Adrenal gland (tissue), 12 donors: ENCODE results near the gene DOCK9. TPM values are rescaled to one million over a fixed set of nuclear protein-coding genes. Genes with fewer than 3 reads are reported as not detected.

Experiments used
- DNase-seq, 7 donors: peaks; one replicate each; pipeline ENCODE4 v3.0.0-alpha.2; 2019 to 2020
- H3K27ac ChIP-seq, 5 donors: fragments of 200-600 bp; sonication (generic) in 4 of 5; 1 replicate in 3 of 5; 2 replicates in 2 of 5; pipeline versions ENCODE4 v1.5.1 to v1.8.0; 2016 to 2020; ENCODE audit warnings: mild to moderate bottlenecking in 1 of 5
- H3K27me3 ChIP-seq: fragments of 200-600 bp; 2 replicates; pipeline ENCODE4 v1.8.0; 2021
- H3K36me3 ChIP-seq, 2 donors: fragments of 200-600 bp; replicated peaks in 1 of 2; 1 replicate in 1 of 2; 2 replicates in 1 of 2; pipeline versions ENCODE4 v1.5.1 to v1.8.0; 2018 to 2022
- H3K4me1 ChIP-seq, 2 donors: fragments of 200-600 bp; replicated peaks in 1 of 2; 1 replicate in 1 of 2; 2 replicates in 1 of 2; pipeline versions ENCODE4 v1.5.1 to v1.8.0; 2018 to 2021
- H3K4me3 ChIP-seq, 4 donors: fragments of 200-600 bp; sonication (generic) in 3 of 4; one replicate each; pipeline ENCODE4 v1.5.1; 2016 to 2018
- H3K9me3 ChIP-seq, 3 donors: fragments of 200-600 bp; sonication (generic) in 1 of 3; replicated peaks in 1 of 3; 1 replicate in 2 of 3; 2 replicates in 1 of 3; pipeline versions ENCODE4 v1.5.1 to v1.8.0; 2016 to 2021
- CTCF ChIP-seq, 6 experiments: fragments of 450-650 bp in 4 of 6; fragments of 200-600 bp in 2 of 6; sonication (generic) in 1 of 6; IDR thresholded peaks; 1 replicate in 5 of 6; 2 replicates in 1 of 6; pipeline versions ENCODE4 v1.5.1 to v1.8.0; 2016 to 2021; ENCODE audit warnings: antibody characterized with exemption in 6 of 6, mild to moderate bottlenecking in 2 of 6, moderate library complexity in 1 of 6
- POLR2A ChIP-seq, 2 donors: fragments of 450-650 bp; IDR thresholded peaks; one replicate each; pipeline ENCODE4 v1.6.1; 2017; ENCODE audit warnings: antibody characterized with exemption in 2 of 2, mild to moderate bottlenecking in 2 of 2, moderate library complexity in 1 of 2
- WGBS, 4 donors: extraction: QIAGEN DNeasy Blood & Tissue Kit in 2 of 4; methylation state at CpG; one replicate each; pipeline versions ENCODE4 v1.1.5 to v1.1.7; 2013 to 2017; 5-methylcytosine and 5-hydroxymethylcytosine counted together
- intact Hi-C, 2 donors: fragments of 100-400 bp; cut with DNase I; formaldehyde crosslinking; loops; one replicate each; pipeline versions ENCODE4 v1.14.1 to v1.15.0; 2022 to 2023
- polyA plus RNA-seq, 3 donors: library from polyadenylated mRNA; stranded (reverse); fragments of 200-250 nt in 2 of 3; fragments of 350-450 nt in 1 of 3; fragmentation: Illumina TruSeq in 1 of 3; extraction: RNeasy Lipid Tissue Mini Kit (QIAGEN cat#74804) in 1 of 3; gene quantifications; one replicate each; pipeline ENCODE4 v1.2.3, GENCODE V29; 2013 to 2014
- total RNA-seq, 9 donors: library from RNA; depleted of rRNA in 4 of 9; stranded (reverse); fragments of >200 nt in 4 of 9; fragments of 120-200 nt in 1 of 9; fragmentation: NEBNext Ultra II Directional in 1 of 9; extraction: Animal tissue kit (Norgen Biotek cat#: 25700) in 1 of 9; gene quantifications; one replicate each; pipeline versions ENCODE4 v1.1.0 to v1.2.4, GENCODE V29; 2013 to 2023
- donor health status: healthy with polysubstance abuse.
- donor health status: Bipolar disorder and iron deficiency.
- donor health status: DM: yes; HTN: yes; CAD: no.
- donor health status: DM: no; HTN: no; CAD: no.
- donor health status: DM: no; HTN: no; CAD: no.
- donor health status: DM: yes; HTN: yes; CAD: no.

Gene DOCK9
- total and polyA plus RNA-seq, 12 donors: 16.2 to 83.4 (median 51.9) TPM

DNA sequence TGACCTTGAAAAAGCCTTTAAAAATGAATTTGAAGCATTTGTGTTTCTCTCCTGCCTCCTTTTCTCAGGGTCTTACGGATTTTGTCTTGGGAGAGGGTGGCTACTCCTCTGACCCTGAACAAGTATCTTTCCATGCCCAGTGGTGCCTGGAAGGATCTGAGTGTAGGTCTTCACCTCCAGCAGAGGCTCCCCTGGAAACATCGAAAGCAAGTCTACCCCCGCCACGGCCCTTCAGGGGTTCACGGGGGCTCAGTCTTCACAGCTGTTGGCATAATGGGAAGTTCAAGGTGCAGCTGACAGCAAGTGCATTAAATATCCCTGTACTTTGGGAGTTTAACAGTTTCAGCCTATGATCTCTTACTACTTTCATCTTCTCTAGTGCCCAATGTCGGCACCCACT is 182.6 kb downstream of the DOCK9 start:
- DNase-seq: peak in 1 of 7 donors; percentile 20
- TF ChIP-seq CTCF (IDR thresholded peaks at IDR 0.05): no peak
- Histone ChIP-seq H3K27me3 (no peaks in the 10 kb centered on the region), H3K9me3 (no peaks in the 10 kb centered on the region), H3K4me1 (no peaks in the 10 kb centered on the region), H3K36me3 (no peaks in the 10 kb centered on the region), H3K27ac (no peak overlapping the region), H3K4me3 (no peak overlapping the region)
- intact Hi-C loops: no loop called here
- WGBS, 4 donors: 93 to 97% (median 96%) methylated on average over 4 to 6 of the region's 6 CpGs

- TF ChIP-seq CTCF (IDR thresholded peaks at IDR 0.05) (no peak), POLR2A (IDR thresholded peaks at IDR 0.05) (no peak)
- intact Hi-C loops: no loop called here
- H3K4me3 ChIP-seq: no peak overlapping the region
- no peak overlapping the region for H3K27ac ChIP-seq
- peak in 1 of 7 donors; percentile 29 for DNase-seq
- H3K36me3 ChIP-seq: no peaks in the 10 kb centered on the region
- 94 to 95% (median 95%) methylated on average over 12 of the region's 12 CpGs for WGBS, 4 donors
- no peaks in the 10 kb centered on the region for H3K27me3 ChIP-seq
- H3K4me1 ChIP-seq: no peaks in the 10 kb centered on the region
- no peaks in the 10 kb centered on the region for H3K9me3 ChIP-seq
Observed at GRCh38 chr13:98794498-98794897, 183.4 kb downstream of the DOCK9 start.

DNA sequence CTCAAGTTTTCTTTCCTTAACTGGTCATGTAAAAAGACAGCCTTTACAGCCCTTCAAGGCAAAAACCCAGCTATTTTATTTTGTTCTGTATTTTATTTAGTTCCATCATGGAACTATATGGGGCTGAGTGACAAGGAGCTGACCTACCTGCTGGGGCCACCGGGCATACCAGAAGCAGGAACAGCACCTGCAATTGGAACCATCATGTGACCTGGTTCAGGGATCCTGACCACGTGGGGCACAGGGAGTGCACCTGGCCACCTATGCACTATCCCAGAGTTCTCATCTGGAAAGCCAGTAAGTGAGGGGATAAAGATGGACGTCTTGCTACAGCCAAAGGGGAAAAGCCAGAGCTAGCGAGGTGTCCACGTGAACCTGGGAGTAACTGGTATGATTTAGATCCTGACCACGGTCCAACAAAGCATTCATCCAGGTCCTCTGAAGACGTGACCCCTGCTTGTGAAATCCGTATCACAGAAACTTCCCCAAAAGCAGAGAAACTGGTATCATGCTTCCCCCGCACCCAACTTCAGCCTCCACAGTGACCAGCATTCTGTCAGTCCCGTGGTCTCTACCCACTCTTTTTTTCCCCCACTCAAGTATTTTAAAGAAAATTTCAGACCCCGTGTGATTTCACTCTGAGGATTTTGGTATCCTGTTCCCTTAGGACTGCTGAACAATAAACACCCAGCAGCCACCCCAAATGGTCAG is 184.9 kb downstream of the DOCK9 start:
- Histone ChIP-seq H3K36me3 (no peaks in the 10 kb centered on the region), H3K27ac (no peak overlapping the region), H3K4me3 (no peak overlapping the region), H3K27me3 (no peaks in the 10 kb centered on the region), H3K9me3 (no peaks in the 10 kb centered on the region), H3K4me1 (no peaks in the 10 kb centered on the region)
- TF ChIP-seq CTCF (IDR thresholded peaks at IDR 0.05) (no peak), POLR2A (IDR thresholded peaks at IDR 0.05) (no peak)
- 89 to 92% (median 90%) methylated on average over 11 of the region's 11 CpGs for WGBS, 4 donors
- peak in 1 of 7 donors; percentile 33 for DNase-seq
- intact Hi-C loops: no loop called here

DNA sequence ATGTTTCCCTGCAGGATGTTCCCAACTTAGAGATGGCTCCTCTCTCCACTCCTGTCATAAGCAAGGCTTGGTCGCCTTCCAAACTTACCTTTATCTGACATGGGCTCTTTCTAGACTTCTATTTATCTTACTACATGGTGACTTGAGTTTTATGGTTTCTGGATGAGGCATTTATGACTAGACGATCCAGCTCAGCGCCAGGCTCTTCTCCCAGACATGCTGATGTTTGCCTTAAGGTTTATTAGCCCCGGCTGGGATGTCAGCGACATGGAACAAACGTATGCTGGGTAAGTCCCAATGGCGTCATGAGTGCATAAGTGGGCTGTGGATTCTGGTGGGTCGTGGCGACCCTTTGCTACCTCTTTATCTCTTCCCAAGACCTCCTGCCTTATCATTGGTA is 185.5 kb downstream of the DOCK9 start:
- peak in 1 of 7 donors; percentile 15 for DNase-seq
- H3K36me3 ChIP-seq: no peaks in the 10 kb centered on the region
- H3K4me1 ChIP-seq: no peaks in the 10 kb centered on the region
- H3K27ac ChIP-seq: no peak overlapping the region
- WGBS, 4 donors: 81 to 91% (median 87%) methylated on average over 9 of the region's 9 CpGs
- H3K9me3 ChIP-seq: no peaks in the 10 kb centered on the region
- no peaks in the 10 kb centered on the region for H3K27me3 ChIP-seq
- no peak overlapping the region for H3K4me3 ChIP-seq
- intact Hi-C loops: no loop called here
- no peak for TF ChIP-seq CTCF (IDR thresholded peaks at IDR 0.05)
- TF ChIP-seq POLR2A (IDR thresholded peaks at IDR 0.05): no peak
